T-cell (primary cell): ENCODE measurements around the gene SELENOT. TPM values are rescaled to one million over a fixed set of nuclear protein-coding genes. Genes with fewer than 3 reads are reported as not detected.

Experiments used
- total RNA-seq, 35 experiments: library from RNA in 6 of 35; stranded (reverse) in 6 of 35; fragments of 120-200 nt in 1 of 35; gene quantifications; one replicate each; pipeline versions ENCODE4 v1.2.1 to v1.2.4 and lab custom pipeline; 2013 to 2026

Gene SELENOT
- total RNA-seq, 5 donors from 2014 or later (not counting 1 experiment from before 2014, with no cell fraction given): 64.1 to 85.9 (median 70.3) TPM

Other genes starting within 250 kb of the SELENOT start
- 10 to 100 TPM; 21.2 to 55.0 (median 23.3) TPM for gene TSC22D2, start 195.0 kb upstream of the SELENOT start, total RNA-seq
- 100 to 1,000 TPM; 109 to 134 (median 123) TPM for gene SERP1, start 56.8 kb upstream of the SELENOT start, total RNA-seq
- 100 to 1,000 TPM in 3 of 5 donors, 10 to 100 TPM in 2; 81.5 to 126 (median 100) TPM for gene EIF2A, start 56.5 kb upstream of the SELENOT start, total RNA-seq
- gene ERICH6, start 100.6 kb downstream of the SELENOT start, total RNA-seq: under 1 TPM in 3 of 5 donors, not detected in 2; 0.26 to 0.39 (median 0.28) TPM
- 10 to 100 TPM; 24.5 to 40.3 (median 26.4) TPM for gene SIAH2, start 159.8 kb downstream of the SELENOT start, total RNA-seq